Neural cell (in vitro differentiated cells): Measurements from ENCODE around the gene PDE3A. TPM values are rescaled to one million over a fixed set of nuclear protein-coding genes. Genes with fewer than 3 reads are reported as not detected.

Source experiments
- H2AFZ ChIP-seq: fragments of 200-600, 300-800 bp; sonication (generic), shearing (Covaris generic); 2 replicates; pipeline ENCODE4 v1.6.0; 2014; ENCODE audit warnings: low read depth, mild to moderate bottlenecking, antibody characterized with exemption, low read length, moderate library complexity
- H3F3A ChIP-seq: fragments of 200-600 bp; shearing (Covaris generic); 2 replicates; pipeline ENCODE4 v1.6.1; 2016; ENCODE audit warnings: mild to moderate bottlenecking, moderate library complexity, mixed read lengths, antibody characterized with exemption, low read length; ENCODE audit not compliant: insufficient read depth, poor library complexity, severe bottlenecking
- H3K27ac ChIP-seq: fragments of 200-600, 300-800 bp; sonication (generic), shearing (Covaris generic); 2 replicates; pipeline ENCODE4 v1.5.1; 2014; ENCODE audit warnings: mild to moderate bottlenecking, low read length, moderate library complexity
- H3K27me3 ChIP-seq: fragments of 300-800, 200-600 bp; sonication (generic), shearing (Covaris generic); 2 replicates; pipeline ENCODE4 v1.6.0; 2014; ENCODE audit warnings: mild to moderate bottlenecking, low read depth, low read length, moderate library complexity; ENCODE audit not compliant: insufficient read depth
- H3K36me3 ChIP-seq: fragments of 300-800, 200-600 bp; sonication (generic), shearing (Covaris generic); 2 replicates; pipeline ENCODE4 v1.5.1; 2014; ENCODE audit warnings: mild to moderate bottlenecking, antibody characterized with exemption, low read length, moderate library complexity; ENCODE audit not compliant: insufficient read depth
- H3K4me2 ChIP-seq: fragments of 300-800, 200-600 bp; sonication (generic), shearing (Covaris generic); 2 replicates; pipeline ENCODE4 v1.6.0; 2014; ENCODE audit warnings: mild to moderate bottlenecking, low read length
- H3K4me3 ChIP-seq: fragments of 300-800, 200-600 bp; sonication (generic), shearing (Covaris generic); 2 replicates; pipeline ENCODE4 v1.5.1; 2014; ENCODE audit warnings: mild to moderate bottlenecking, low read length, moderate library complexity
- H3K79me2 ChIP-seq: fragments of 200-600 bp; shearing (Covaris generic); replicated peaks from 2 replicates; pipeline ENCODE4 v1.6.0; 2014; ENCODE audit warnings: mild to moderate bottlenecking, low read length, moderate library complexity; ENCODE audit not compliant: insufficient read depth
- H3K9ac ChIP-seq: fragments of 300-800, 200-600 bp; sonication (generic), shearing (Covaris generic); 2 replicates; pipeline ENCODE4 v1.6.1; 2016; ENCODE audit warnings: mild to moderate bottlenecking, low read length, mixed read lengths
- H3K9me2 ChIP-seq: fragments of 200-600 bp; shearing (Covaris generic); 2 replicates; pipeline ENCODE4 v1.6.1; 2016; ENCODE audit warnings: mild to moderate bottlenecking, low read length, mixed read lengths; ENCODE audit not compliant: insufficient read depth
- H3K9me3 ChIP-seq: fragments of 200-600, 300-800 bp; sonication (generic), shearing (Covaris generic); 2 replicates; pipeline ENCODE4 v1.6.1; 2016; ENCODE audit warnings: mild to moderate bottlenecking, mixed run types, low read length, moderate library complexity, mixed read lengths
- H4K20me1 ChIP-seq: fragments of 200-600 bp; shearing (Covaris generic); 2 replicates; pipeline ENCODE4 v1.6.1; 2016; ENCODE audit warnings: mild to moderate bottlenecking, mixed run types; ENCODE audit not compliant: insufficient read depth
- EP300 ChIP-seq: fragments of 450-650 bp; conservative IDR thresholded peaks from 2 replicates; pipeline ENCODE4 v1.6.1; 2014; ENCODE audit warnings: antibody characterized with exemption, mild to moderate bottlenecking, moderate library complexity; ENCODE audit not compliant: poor library complexity, severe bottlenecking
- EZH2 ChIP-seq: fragments of 200-600, 300-800 bp; shearing (Covaris generic), sonication (generic); IDR thresholded peaks from 2 replicates; pipeline ENCODE4 v1.6.1; 2014; ENCODE audit warnings: antibody characterized with exemption, low read length, borderline replicate concordance, mild to moderate bottlenecking; ENCODE audit not compliant: insufficient read depth, poor library complexity, severe bottlenecking
- MXI1 ChIP-seq: fragments of 450-650 bp; conservative IDR thresholded peaks from 2 replicates; pipeline ENCODE4 v1.6.1; 2014; ENCODE audit warnings: antibody characterized with exemption, mild to moderate bottlenecking; ENCODE audit not compliant: poor library complexity, severe bottlenecking
- POLR2AphosphoS5 ChIP-seq: IDR thresholded peaks from 2 replicates; pipeline ENCODE4 v1.6.1; 2012
- RAD21 ChIP-seq: fragments of 450-650 bp; conservative IDR thresholded peaks from 2 replicates; pipeline ENCODE4 v1.6.1; 2014; ENCODE audit warnings: antibody characterized with exemption, mild to moderate bottlenecking, moderate library complexity
- REST ChIP-seq: IDR thresholded peaks from 2 replicates; pipeline ENCODE4 v1.6.1; 2012; ENCODE audit warnings: borderline replicate concordance
- SMC3 ChIP-seq: fragments of 450-650 bp; conservative IDR thresholded peaks from 2 replicates; pipeline ENCODE4 v1.6.1; 2014; ENCODE audit warnings: antibody characterized with exemption, mild to moderate bottlenecking, moderate library complexity; ENCODE audit not compliant: poor library complexity
- TAF1 ChIP-seq: IDR thresholded peaks from 2 replicates; pipeline ENCODE4 v1.6.1; 2012; ENCODE audit warnings: low read depth
- polyA plus RNA-seq: library from polyadenylated mRNA; depleted of rRNA; stranded (reverse); fragments of >200 nt; gene quantifications from 2 replicates; pipeline ENCODE4 v1.2.3, GENCODE V29; 2014
- TF ChIP-seq, protein P1 (sequence below): fragments of 450-650 bp; IDR thresholded peaks from 2 replicates; pipeline ENCODE4 v1.5.1; 2014; ENCODE audit warnings: antibody characterized with exemption, mild to moderate bottlenecking, moderate library complexity; ENCODE audit not compliant: poor library complexity, severe bottlenecking

PDE3A gene
- polyA plus RNA-seq, 1 donor from 2014 or later: 0.94 TPM

DNA sequence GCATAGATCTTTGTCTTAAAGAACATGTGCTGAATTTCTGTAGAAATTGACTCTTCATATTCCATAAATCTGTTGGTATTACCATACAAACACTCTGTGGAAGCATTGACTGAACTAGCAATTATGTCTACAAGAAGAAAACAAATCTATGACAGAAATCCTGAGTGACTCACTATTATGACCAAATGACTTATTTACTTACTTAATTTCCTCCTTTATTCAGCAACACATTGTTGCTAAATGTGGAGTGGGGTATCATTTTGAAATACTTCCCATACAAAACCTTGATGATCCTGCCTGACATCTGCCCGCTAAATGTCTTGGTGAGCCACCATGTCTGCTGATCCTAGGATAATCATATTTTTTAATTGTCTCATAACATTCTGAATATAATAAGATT is 227.7 kb downstream of the PDE3A start:
- Histone ChIP-seq H3K9ac (no peak overlapping the region), H3K4me3 (no peak overlapping the region), H3K36me3 (no peaks in the 10 kb centered on the region), H3K27ac (no peak overlapping the region), H3F3A (no peaks in the 10 kb centered on the region), H3K9me3 (no peaks in the 10 kb centered on the region), H3K9me2 (no peaks in the 10 kb centered on the region), H3K27me3 (no peaks in the 10 kb centered on the region), H3K79me2 (no peaks in the 10 kb centered on the region), H4K20me1 (no peaks in the 10 kb centered on the region), H2AFZ (no peak overlapping the region), H3K4me2 (no peak overlapping the region)
- TF ChIP-seq MXI1 (no peak), SMC3 (no peak), RAD21 (no peak), EZH2 (no peak), POLR2AphosphoS5 (no peak), TAF1 (no peak), REST (no peak)
- TF ChIP-seq, protein P1, sequence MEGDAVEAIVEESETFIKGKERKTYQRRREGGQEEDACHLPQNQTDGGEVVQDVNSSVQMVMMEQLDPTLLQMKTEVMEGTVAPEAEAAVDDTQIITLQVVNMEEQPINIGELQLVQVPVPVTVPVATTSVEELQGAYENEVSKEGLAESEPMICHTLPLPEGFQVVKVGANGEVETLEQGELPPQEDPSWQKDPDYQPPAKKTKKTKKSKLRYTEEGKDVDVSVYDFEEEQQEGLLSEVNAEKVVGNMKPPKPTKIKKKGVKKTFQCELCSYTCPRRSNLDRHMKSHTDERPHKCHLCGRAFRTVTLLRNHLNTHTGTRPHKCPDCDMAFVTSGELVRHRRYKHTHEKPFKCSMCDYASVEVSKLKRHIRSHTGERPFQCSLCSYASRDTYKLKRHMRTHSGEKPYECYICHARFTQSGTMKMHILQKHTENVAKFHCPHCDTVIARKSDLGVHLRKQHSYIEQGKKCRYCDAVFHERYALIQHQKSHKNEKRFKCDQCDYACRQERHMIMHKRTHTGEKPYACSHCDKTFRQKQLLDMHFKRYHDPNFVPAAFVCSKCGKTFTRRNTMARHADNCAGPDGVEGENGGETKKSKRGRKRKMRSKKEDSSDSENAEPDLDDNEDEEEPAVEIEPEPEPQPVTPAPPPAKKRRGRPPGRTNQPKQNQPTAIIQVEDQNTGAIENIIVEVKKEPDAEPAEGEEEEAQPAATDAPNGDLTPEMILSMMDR: no peak

DNA sequence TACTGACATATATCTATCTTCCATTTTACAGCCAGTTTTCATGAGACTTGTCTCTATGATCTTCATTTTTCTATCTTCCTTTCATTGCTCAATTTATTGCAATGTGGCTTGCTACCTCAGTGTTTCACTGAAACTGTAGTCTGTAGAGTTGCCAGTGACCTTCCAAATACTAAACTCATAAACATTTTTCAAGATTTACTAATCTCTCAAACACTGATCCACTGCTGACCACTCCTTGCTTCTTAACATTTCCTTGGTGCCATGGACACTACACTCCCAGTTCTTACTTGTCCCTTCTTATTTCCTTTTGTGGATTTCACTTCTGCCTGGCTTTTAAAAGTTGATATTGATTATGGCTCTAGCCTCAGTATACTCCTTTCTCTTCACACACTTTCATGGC is 231.4 kb downstream of the PDE3A start:
- no peaks in the 10 kb centered on the region for H3K27me3 ChIP-seq
- H3K27ac ChIP-seq: no peak overlapping the region
- H3K4me3 ChIP-seq: no peak overlapping the region
- H3K9me3 ChIP-seq: no peaks in the 10 kb centered on the region
- H4K20me1 ChIP-seq: no peaks in the 10 kb centered on the region
- no peak overlapping the region for H2AFZ ChIP-seq
- no peaks in the 10 kb centered on the region for H3K79me2 ChIP-seq
- no peaks in the 10 kb centered on the region for H3F3A ChIP-seq
- TF ChIP-seq TAF1 (no peak), POLR2AphosphoS5 (no peak), SMC3 (no peak), MXI1 (no peak), REST (no peak), RAD21 (no peak), EP300 (no peak), EZH2 (no peak)
- TF ChIP-seq, protein P1: no peak
- no peaks in the 10 kb centered on the region for H3K9me2 ChIP-seq
- H3K36me3 ChIP-seq: no peaks in the 10 kb centered on the region
- H3K4me2 ChIP-seq: no peak overlapping the region
- no peak overlapping the region for H3K9ac ChIP-seq
